Measurements from ENCODE around the gene PIH1D1. TPM values are rescaled to one million over a fixed set of nuclear protein-coding genes. Genes with fewer than 3 reads are reported as not detected.

The PIH1D1 gene
- total RNA-seq, 1 experiment from 2014 or later, result 122 TPM

GRCh38 chr19:49443366-49444099, 8.1 kb downstream of the PIH1D1 start:
- intact Hi-C loops (cut with micrococcal nuclease; ENCODE audit: unreplicated experiment), result loop anchor here (1.0 to 5.0 kb wide), 4 partner anchors 51 to 346 kb away; no protein-coding TSS in a partner anchor
- POLR2A ChIA-PET (ENCODE audit: low non-redundant PET), result no interaction called here
- peak; percentile 98 for DNase-seq (ENCODE audit: low spot score)
- Histone ChIP-seq H3K4me3 (ENCODE audit: low read depth, low read length, poor library complexity, severe bottlenecking) (peak overlapping the region; percentile 68), H3K27ac (ENCODE audit: low read depth, low read length, poor library complexity, severe bottlenecking) (peak overlapping the region; percentile 82), H3K9me3 (ENCODE audit: low read depth, low read length, poor library complexity, severe bottlenecking) (no peaks in the 10 kb centered on the region), H3K27me3 (replicated peaks; ENCODE audit: insufficient read depth, low read depth, low read length, poor library complexity) (peaks cover 27% of the 10 kb centered on the region), H3K36me3 (ENCODE audit: insufficient read depth, low read length, poor library complexity, severe bottlenecking) (peaks cover 2% of the 10 kb centered on the region), H3K4me1 (ENCODE audit: insufficient read depth, low read length, poor library complexity, severe bottlenecking) (peaks cover 29% of the 10 kb centered on the region)
- CTCF ChIA-PET, result interaction anchor here (0.7 to 2.2 kb wide), 2 partner anchors 52 to 450 kb away, joined by 3 to 10 read pairs; partner anchors contain the start of gene RUVBL2
- TF ChIP-seq EZH2 (IDR thresholded peaks at IDR 0.05; ENCODE audit: borderline replicate concordance, low read depth, low read length, poor library complexity, severe bottlenecking), result no peak
- TF ChIP-seq CTCF (conservative IDR thresholded peaks at IDR 0.05; ENCODE audit: low read depth, low read length), result peak; percentile 94
- BruUV-seq (replicated peaks), result no TSS peak

- POLR2A ChIA-PET (ENCODE audit: low non-redundant PET), result no interaction called here
- Histone ChIP-seq H3K4me1 (ENCODE audit: insufficient read depth, low read length, poor library complexity, severe bottlenecking) (peaks cover 23% of the 10 kb centered on the region), H3K27me3 (replicated peaks; ENCODE audit: insufficient read depth, low read depth, low read length, poor library complexity) (peaks cover 34% of the 10 kb centered on the region), H3K4me3 (ENCODE audit: low read depth, low read length, poor library complexity, severe bottlenecking) (peak overlapping the region; percentile 68), H3K27ac (ENCODE audit: low read depth, low read length, poor library complexity, severe bottlenecking) (peak overlapping the region; percentile 82), H3K9me3 (ENCODE audit: low read depth, low read length, poor library complexity, severe bottlenecking) (no peaks in the 10 kb centered on the region), H3K36me3 (ENCODE audit: insufficient read depth, low read length, poor library complexity, severe bottlenecking) (no peaks in the 10 kb centered on the region)
- TF ChIP-seq EZH2 (IDR thresholded peaks at IDR 0.05; ENCODE audit: borderline replicate concordance, low read depth, low read length, poor library complexity, severe bottlenecking) (no peak), CTCF (conservative IDR thresholded peaks at IDR 0.05; ENCODE audit: low read depth, low read length) (no peak)
- CTCF ChIA-PET, result interaction anchor here (0.5 to 2.2 kb wide), 4 partner anchors 51 to 449 kb away, joined by 3 to 10 read pairs (median 6); partner anchors contain the start of genes RUVBL2 and TEAD2
- no TSS peak for BruUV-seq (replicated peaks)
- intact Hi-C loops (cut with micrococcal nuclease; ENCODE audit: unreplicated experiment), result loop anchor here (1.0 to 5.0 kb wide), 4 partner anchors 51 to 346 kb away; no protein-coding TSS in a partner anchor
- peak; percentile 96 for DNase-seq (ENCODE audit: low spot score)
Observed at GRCh38 chr19:49442771-49443365, 8.7 kb downstream of the PIH1D1 start.

GRCh38 chr19:49442354-49442753, 9.3 kb downstream of the PIH1D1 start:
- peak; percentile 81 for DNase-seq (ENCODE audit: low spot score)
- no peaks in the 10 kb centered on the region for H3K36me3 ChIP-seq (ENCODE audit: insufficient read depth, low read length, poor library complexity, severe bottlenecking)
- CTCF ChIA-PET, result interaction anchor here (0.5 to 2.2 kb wide), 4 partner anchors 51 to 449 kb away, joined by 3 to 10 read pairs (median 6); partner anchors contain the start of genes RUVBL2 and TEAD2
- H3K27ac ChIP-seq (ENCODE audit: low read depth, low read length, poor library complexity, severe bottlenecking), result no peak overlapping the region
- intact Hi-C loops (cut with micrococcal nuclease; ENCODE audit: unreplicated experiment), result loop anchor here (5.0 kb wide), 2 partner anchors 215 to 345 kb away; no protein-coding TSS in a partner anchor
- peaks cover 36% of the 10 kb centered on the region for H3K27me3 ChIP-seq (replicated peaks; ENCODE audit: insufficient read depth, low read depth, low read length, poor library complexity)
- no TSS peak for BruUV-seq (replicated peaks)
- H3K4me1 ChIP-seq (ENCODE audit: insufficient read depth, low read length, poor library complexity, severe bottlenecking), result peaks cover 19% of the 10 kb centered on the region
- TF ChIP-seq CTCF (conservative IDR thresholded peaks at IDR 0.05; ENCODE audit: low read depth, low read length) (no peak), EZH2 (IDR thresholded peaks at IDR 0.05; ENCODE audit: borderline replicate concordance, low read depth, low read length, poor library complexity, severe bottlenecking) (no peak)
- H3K9me3 ChIP-seq (ENCODE audit: low read depth, low read length, poor library complexity, severe bottlenecking), result no peaks in the 10 kb centered on the region
- POLR2A ChIA-PET (ENCODE audit: low non-redundant PET), result no interaction called here
- H3K4me3 ChIP-seq (ENCODE audit: low read depth, low read length, poor library complexity, severe bottlenecking), result peak overlapping the region; percentile 68
